Gastroesophageal sphincter (tissue), 4 donors: ENCODE data around the gene IL18R1. TPM values are rescaled to one million over a fixed set of nuclear protein-coding genes. Genes with fewer than 3 reads are reported as not detected.

ENCODE experiments used
- ATAC-seq: fragments of 150-250 bp; one replicate; pipeline ENCODE4 v1.9.1; 2016; ENCODE audit warnings: mild to moderate bottlenecking, moderate library complexity
- H3K27ac ChIP-seq, 4 donors: fragments of 200-600 bp; sonication (generic) in 3 of 4; 1 replicate in 3 of 4; 2 replicates in 1 of 4; pipeline ENCODE4 v1.5.1; 2016 to 2019
- H3K27me3 ChIP-seq: fragments of 200-600 bp; sonication (generic); one replicate; pipeline ENCODE4 v1.5.1; 2019
- H3K36me3 ChIP-seq, 2 donors: fragments of 200-600 bp; sonication (generic); one replicate each; pipeline ENCODE4 v1.5.1; 2019; ENCODE audit warnings: control low read depth in 1 of 2
- H3K4me1 ChIP-seq, 3 donors: fragments of 200-600 bp; sonication (generic); 1 replicate in 2 of 3; 2 replicates in 1 of 3; pipeline ENCODE4 v1.5.1; 2016 to 2019; ENCODE audit warnings: control low read depth in 2 of 3
- H3K4me3 ChIP-seq, 2 donors: fragments of 200-600 bp; sonication (generic); one replicate each; pipeline ENCODE4 v1.5.1; 2019; ENCODE audit warnings: mild to moderate bottlenecking in 1 of 2, moderate library complexity in 1 of 2
- H3K9me3 ChIP-seq, 3 donors: fragments of 200-600 bp; sonication (generic); one replicate each; pipeline ENCODE4 v1.5.1; 2017 to 2019; ENCODE audit warnings: control low read depth in 2 of 3
- EP300 ChIP-seq: sonication (generic); formaldehyde crosslinking; IDR thresholded peaks from one replicate; pipeline ENCODE4 v1.6.1; 2017; ENCODE audit warnings: antibody characterized with exemption, mild to moderate bottlenecking
- POLR2A ChIP-seq, 2 donors: fragments of 450-650 bp; IDR thresholded peaks; one replicate each; pipeline ENCODE4 v1.6.1; 2017; ENCODE audit warnings: antibody characterized with exemption in 2 of 2, mild to moderate bottlenecking in 2 of 2, moderate library complexity in 1 of 2
- POLR2AphosphoS5 ChIP-seq: sonication (generic); formaldehyde crosslinking; IDR thresholded peaks from one replicate; pipeline ENCODE4 v1.6.1; 2017; ENCODE audit warnings: antibody characterized with exemption
- WGBS, 2 donors: methylation state at CpG; one replicate each; pipeline ENCODE4 v1.1.5; 2018; ENCODE audit warnings: low coverage in 1 of 2; 5-methylcytosine and 5-hydroxymethylcytosine counted together
- total RNA-seq, 4 donors: library from RNA; depleted of rRNA; stranded (reverse); fragments of >200 nt; gene quantifications; one replicate each; pipeline ENCODE4 v1.1.0, GENCODE V29; 2016
- TF ChIP-seq, protein P1 (sequence below), 4 experiments: fragments of 200-600 bp in 2 of 4; fragments of 450-650 bp in 2 of 4; sonication (generic) in 1 of 4; IDR thresholded peaks; one replicate each; pipeline ENCODE4 v1.5.1; 2017 to 2019; ENCODE audit warnings: antibody characterized with exemption in 4 of 4, mild to moderate bottlenecking in 2 of 4, moderate library complexity in 2 of 4

The IL18R1 gene
- total RNA-seq, 4 donors from 2014 or later, result 2.1 to 14.9 (median 5.0) TPM

- H3K36me3 ChIP-seq, result no peaks in the 10 kb centered on the region
- H3K4me1 ChIP-seq, result no peaks in the 10 kb centered on the region
- WGBS, 2 donors, result 40 to 62% methylated on average over 1 of the region's 3 CpGs
- TF ChIP-seq EP300 (no peak), POLR2AphosphoS5 (no peak), POLR2A (IDR thresholded peaks at IDR 0.05) (no peak)
- TF ChIP-seq, protein P1, sequence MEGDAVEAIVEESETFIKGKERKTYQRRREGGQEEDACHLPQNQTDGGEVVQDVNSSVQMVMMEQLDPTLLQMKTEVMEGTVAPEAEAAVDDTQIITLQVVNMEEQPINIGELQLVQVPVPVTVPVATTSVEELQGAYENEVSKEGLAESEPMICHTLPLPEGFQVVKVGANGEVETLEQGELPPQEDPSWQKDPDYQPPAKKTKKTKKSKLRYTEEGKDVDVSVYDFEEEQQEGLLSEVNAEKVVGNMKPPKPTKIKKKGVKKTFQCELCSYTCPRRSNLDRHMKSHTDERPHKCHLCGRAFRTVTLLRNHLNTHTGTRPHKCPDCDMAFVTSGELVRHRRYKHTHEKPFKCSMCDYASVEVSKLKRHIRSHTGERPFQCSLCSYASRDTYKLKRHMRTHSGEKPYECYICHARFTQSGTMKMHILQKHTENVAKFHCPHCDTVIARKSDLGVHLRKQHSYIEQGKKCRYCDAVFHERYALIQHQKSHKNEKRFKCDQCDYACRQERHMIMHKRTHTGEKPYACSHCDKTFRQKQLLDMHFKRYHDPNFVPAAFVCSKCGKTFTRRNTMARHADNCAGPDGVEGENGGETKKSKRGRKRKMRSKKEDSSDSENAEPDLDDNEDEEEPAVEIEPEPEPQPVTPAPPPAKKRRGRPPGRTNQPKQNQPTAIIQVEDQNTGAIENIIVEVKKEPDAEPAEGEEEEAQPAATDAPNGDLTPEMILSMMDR (IDR thresholded peaks at IDR 0.05), result no peak
- no peaks in the 10 kb centered on the region for H3K27me3 ChIP-seq
- H3K27ac ChIP-seq, result no peak overlapping the region
- ATAC-seq, result no peak
- H3K9me3 ChIP-seq, result peaks cover 0 to 12% (median 0%) of the 10 kb centered on the region in 3 donors
- H3K4me3 ChIP-seq, result no peak overlapping the region
Measured at GRCh38 chr2:102386867-102387541, 31.4 kb downstream of the IL18R1 start.

DNA sequence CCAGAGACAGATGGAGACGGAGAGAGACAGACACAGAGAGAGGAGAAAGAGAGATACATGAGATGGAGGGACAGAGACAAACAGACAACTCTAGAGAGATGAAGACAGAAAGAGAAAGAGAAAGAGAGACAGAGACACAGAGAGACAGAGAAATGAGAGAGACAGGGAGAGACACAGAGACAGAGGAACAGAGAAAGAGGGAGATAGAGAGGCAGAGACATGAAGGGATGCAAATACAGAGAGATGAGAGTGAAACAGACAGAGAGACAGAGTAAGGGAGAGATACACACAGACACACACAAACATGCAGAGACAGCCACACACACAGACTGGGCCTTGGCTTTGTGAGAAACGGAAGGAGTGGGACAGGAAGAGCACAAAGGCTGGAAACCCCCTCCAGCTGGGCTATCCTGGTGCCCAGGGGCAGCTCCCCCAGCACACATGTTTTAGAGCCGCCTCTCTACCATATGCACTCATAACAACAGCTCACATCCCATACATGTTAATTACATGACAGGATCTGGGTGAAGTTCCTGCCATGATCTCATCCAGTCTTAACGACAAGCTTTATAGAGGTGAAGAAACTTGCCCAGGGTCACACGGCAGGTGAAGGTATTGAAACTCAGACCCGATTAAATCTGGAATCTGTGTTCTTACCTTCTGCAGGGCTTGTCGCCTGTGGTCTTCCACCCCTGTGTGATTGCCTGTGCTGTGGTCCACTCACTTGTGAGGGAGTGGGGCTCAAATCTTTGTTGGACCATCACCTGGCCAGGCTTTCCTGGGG is 32.4 kb downstream of the IL18R1 start:
- TF ChIP-seq POLR2A (IDR thresholded peaks at IDR 0.05), result no peak
- TF ChIP-seq, protein P1 (IDR thresholded peaks at IDR 0.05), result no peak
- no peak for TF ChIP-seq EP300
- no peak for TF ChIP-seq POLR2AphosphoS5
- Histone ChIP-seq H3K4me3 (no peak overlapping the region), H3K4me1 (no peaks in the 10 kb centered on the region), H3K27ac (no peak overlapping the region), H3K27me3 (no peaks in the 10 kb centered on the region), H3K9me3 (peaks cover 0 to 12% (median 0%) of the 10 kb centered on the region in 3 donors), H3K36me3 (no peaks in the 10 kb centered on the region)
- 73 to 82% methylated on average over 2 to 7 of the region's 7 CpGs for WGBS, 2 donors
- ATAC-seq, result no peak

DNA sequence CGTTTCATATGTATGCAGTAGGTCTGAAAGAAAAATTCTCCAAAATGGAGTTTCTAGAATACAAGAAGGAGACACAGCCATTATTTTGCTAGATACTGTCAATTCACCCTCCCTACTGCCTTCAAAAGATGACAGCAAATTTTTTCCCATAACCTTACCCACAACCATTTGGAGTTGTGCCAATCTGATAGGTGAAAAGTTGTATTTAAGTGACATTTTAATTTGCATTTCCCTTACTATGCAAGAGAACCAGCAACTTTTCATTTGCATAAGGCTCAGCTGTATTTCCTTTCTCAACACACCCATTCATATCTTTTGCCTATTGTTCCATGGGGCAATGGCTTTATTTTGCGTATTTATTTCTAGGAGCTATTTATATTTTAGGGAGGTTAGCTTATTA is 36.0 kb downstream of the IL18R1 start:
- no peak for ATAC-seq
- H3K4me3 ChIP-seq, result no peak overlapping the region
- no peaks in the 10 kb centered on the region for H3K36me3 ChIP-seq
- H3K27ac ChIP-seq, result no peak overlapping the region
- no peaks in the 10 kb centered on the region for H3K27me3 ChIP-seq
- TF ChIP-seq EP300 (no peak), POLR2A (IDR thresholded peaks at IDR 0.05) (no peak), POLR2AphosphoS5 (no peak)
- TF ChIP-seq, protein P1 (IDR thresholded peaks at IDR 0.05), result no peak
- H3K9me3 ChIP-seq, result no peaks in the 10 kb centered on the region
- WGBS, 2 donors, result 49 to 66% methylated on average over 2 of the region's 2 CpGs
- H3K4me1 ChIP-seq, result no peaks in the 10 kb centered on the region

- H3K27ac ChIP-seq, result no peak overlapping the region
- H3K9me3 ChIP-seq, result no peaks in the 10 kb centered on the region
- H3K36me3 ChIP-seq, result no peaks in the 10 kb centered on the region
- ATAC-seq, result no peak
- H3K27me3 ChIP-seq, result no peaks in the 10 kb centered on the region
- no peak overlapping the region for H3K4me3 ChIP-seq
- no peaks in the 10 kb centered on the region for H3K4me1 ChIP-seq
- no peak for TF ChIP-seq POLR2A (IDR thresholded peaks at IDR 0.05)
- no peak for TF ChIP-seq EP300
- TF ChIP-seq, protein P1 (IDR thresholded peaks at IDR 0.05), result no peak
- TF ChIP-seq POLR2AphosphoS5, result no peak
- 74 to 88% methylated on average over 3 of the region's 3 CpGs for WGBS, 2 donors
Measured at GRCh38 chr2:102392096-102392495, 36.5 kb downstream of the IL18R1 start.

- Histone ChIP-seq H3K27me3 (no peaks in the 10 kb centered on the region), H3K36me3 (no peaks in the 10 kb centered on the region), H3K4me3 (no peak overlapping the region), H3K27ac (no peak overlapping the region), H3K4me1 (no peaks in the 10 kb centered on the region), H3K9me3 (no peaks in the 10 kb centered on the region)
- ATAC-seq, result no peak
- no peak for TF ChIP-seq POLR2AphosphoS5
- TF ChIP-seq, protein P1 (IDR thresholded peaks at IDR 0.05), result no peak
- TF ChIP-seq POLR2A (IDR thresholded peaks at IDR 0.05), result no peak
- 52 to 57% methylated on average over 1 of the region's 1 CpG for WGBS, 2 donors
Measured at GRCh38 chr2:102392942-102393341, 37.3 kb downstream of the IL18R1 start.
